ENCODE measurements around the gene CACNA1I. TPM values are rescaled to one million over a fixed set of nuclear protein-coding genes. Genes with fewer than 3 reads are reported as not detected.

CACNA1I gene
- total RNA-seq, 1 donor from 2014 or later, result 0.02 TPM

GRCh38 chr22:39684702-39685281 lies 114.2 kb downstream of the CACNA1I start:
- Mint-ChIP-seq H3K4me1 (ENCODE audit: low read depth) (peaks cover 2% of the 10 kb centered on the region), H3K27me3 (ENCODE audit: low read depth) (peaks cover 10% of the 10 kb centered on the region), H3K4me3 (ENCODE audit: unreplicated experiment) (no peak overlapping the region), H3K27ac (ENCODE audit: unreplicated experiment) (no peak overlapping the region), H3K36me3 (ENCODE audit: low read depth) (no peaks in the 10 kb centered on the region), H3K9me3 (ENCODE audit: low read depth) (no peaks in the 10 kb centered on the region)
- TF ChIP-seq, protein P1, sequence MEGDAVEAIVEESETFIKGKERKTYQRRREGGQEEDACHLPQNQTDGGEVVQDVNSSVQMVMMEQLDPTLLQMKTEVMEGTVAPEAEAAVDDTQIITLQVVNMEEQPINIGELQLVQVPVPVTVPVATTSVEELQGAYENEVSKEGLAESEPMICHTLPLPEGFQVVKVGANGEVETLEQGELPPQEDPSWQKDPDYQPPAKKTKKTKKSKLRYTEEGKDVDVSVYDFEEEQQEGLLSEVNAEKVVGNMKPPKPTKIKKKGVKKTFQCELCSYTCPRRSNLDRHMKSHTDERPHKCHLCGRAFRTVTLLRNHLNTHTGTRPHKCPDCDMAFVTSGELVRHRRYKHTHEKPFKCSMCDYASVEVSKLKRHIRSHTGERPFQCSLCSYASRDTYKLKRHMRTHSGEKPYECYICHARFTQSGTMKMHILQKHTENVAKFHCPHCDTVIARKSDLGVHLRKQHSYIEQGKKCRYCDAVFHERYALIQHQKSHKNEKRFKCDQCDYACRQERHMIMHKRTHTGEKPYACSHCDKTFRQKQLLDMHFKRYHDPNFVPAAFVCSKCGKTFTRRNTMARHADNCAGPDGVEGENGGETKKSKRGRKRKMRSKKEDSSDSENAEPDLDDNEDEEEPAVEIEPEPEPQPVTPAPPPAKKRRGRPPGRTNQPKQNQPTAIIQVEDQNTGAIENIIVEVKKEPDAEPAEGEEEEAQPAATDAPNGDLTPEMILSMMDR (IDR thresholded peaks at IDR 0.05), result no peak
- no peak for DNase-seq (ENCODE audit: low spot score)

DNA sequence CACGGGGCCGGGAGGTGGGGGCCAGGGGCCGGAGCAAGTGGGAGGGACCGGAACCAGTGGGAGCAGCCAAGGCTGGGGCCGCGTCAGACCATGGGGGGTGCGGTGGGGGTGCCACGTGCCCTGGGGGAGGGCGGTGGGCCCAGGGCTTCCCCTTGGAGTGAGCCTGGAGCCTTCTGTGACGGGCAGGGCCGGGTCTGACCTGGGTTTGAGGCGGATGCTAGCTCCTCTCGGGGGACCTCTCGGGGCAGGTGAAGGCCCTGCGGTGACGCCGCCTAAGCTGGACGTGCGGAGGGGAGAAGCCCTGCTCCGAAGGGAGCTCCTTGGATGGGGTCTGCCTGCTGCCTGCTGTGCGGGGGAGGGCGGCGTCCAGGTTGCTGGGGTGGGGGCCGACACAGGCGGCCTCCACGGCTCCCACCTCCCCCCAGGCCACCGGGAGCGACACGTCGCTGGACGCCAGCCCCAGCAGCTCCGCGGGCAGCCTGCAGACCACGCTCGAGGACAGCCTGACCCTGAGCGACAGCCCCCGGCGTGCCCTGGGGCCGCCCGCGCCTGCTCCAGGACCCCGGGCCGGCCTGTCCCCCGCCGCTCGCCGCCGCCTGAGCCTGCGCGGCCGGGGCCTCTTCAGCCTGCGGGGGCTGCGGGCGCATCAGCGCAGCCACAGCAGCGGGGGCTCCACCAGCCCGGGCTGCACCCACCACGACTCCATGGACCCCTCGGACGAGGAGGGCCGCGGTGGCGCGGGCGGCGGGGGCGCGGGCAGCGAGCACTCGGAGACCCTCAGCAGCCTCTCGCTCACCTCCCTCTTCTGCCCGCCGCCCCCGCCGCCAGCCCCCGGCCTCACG lies 115.0 kb downstream of the CACNA1I start:
- no peaks in the 10 kb centered on the region for H3K36me3 Mint-ChIP-seq (ENCODE audit: low read depth)

DNA sequence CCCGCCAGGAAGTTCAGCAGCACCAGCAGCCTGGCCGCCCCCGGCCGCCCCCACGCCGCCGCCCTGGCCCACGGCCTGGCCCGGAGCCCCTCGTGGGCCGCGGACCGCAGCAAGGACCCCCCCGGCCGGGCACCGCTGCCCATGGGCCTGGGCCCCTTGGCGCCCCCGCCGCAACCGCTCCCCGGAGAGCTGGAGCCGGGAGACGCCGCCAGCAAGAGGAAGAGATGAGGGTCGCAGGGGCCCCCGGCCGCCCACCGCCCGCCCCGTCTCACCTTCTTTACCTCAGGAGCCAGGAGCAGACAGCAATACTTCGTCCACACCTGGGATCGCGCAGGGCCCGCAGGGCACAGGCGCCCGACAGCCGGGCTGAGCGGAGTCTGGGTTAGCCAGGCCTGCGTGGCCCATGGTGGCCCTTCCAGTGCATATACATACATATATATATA lies 115.6 kb downstream of the CACNA1I start:
- Mint-ChIP-seq H3K9me3 (ENCODE audit: low read depth) (no peaks in the 10 kb centered on the region), H3K36me3 (ENCODE audit: low read depth) (no peaks in the 10 kb centered on the region), H3K4me1 (ENCODE audit: low read depth) (peaks cover 9% of the 10 kb centered on the region), H3K27me3 (ENCODE audit: low read depth) (peaks cover 21% of the 10 kb centered on the region), H3K4me3 (ENCODE audit: unreplicated experiment) (no peak overlapping the region), H3K27ac (ENCODE audit: unreplicated experiment) (no peak overlapping the region)
- no peak for DNase-seq (ENCODE audit: low spot score)
- TF ChIP-seq, protein P1 (IDR thresholded peaks at IDR 0.05), result no peak

More for the DNA sequence above, 115.0 kb downstream of the CACNA1I start:
- Mint-ChIP-seq H3K27me3 (ENCODE audit: low read depth) (peaks cover 15% of the 10 kb centered on the region), H3K4me1 (ENCODE audit: low read depth) (peaks cover 3% of the 10 kb centered on the region), H3K9me3 (ENCODE audit: low read depth) (no peaks in the 10 kb centered on the region), H3K27ac (ENCODE audit: unreplicated experiment) (no peak overlapping the region), H3K4me3 (ENCODE audit: unreplicated experiment) (no peak overlapping the region)
- TF ChIP-seq, protein P1 (IDR thresholded peaks at IDR 0.05), result no peak
- no peak for DNase-seq (ENCODE audit: low spot score)

DNA sequence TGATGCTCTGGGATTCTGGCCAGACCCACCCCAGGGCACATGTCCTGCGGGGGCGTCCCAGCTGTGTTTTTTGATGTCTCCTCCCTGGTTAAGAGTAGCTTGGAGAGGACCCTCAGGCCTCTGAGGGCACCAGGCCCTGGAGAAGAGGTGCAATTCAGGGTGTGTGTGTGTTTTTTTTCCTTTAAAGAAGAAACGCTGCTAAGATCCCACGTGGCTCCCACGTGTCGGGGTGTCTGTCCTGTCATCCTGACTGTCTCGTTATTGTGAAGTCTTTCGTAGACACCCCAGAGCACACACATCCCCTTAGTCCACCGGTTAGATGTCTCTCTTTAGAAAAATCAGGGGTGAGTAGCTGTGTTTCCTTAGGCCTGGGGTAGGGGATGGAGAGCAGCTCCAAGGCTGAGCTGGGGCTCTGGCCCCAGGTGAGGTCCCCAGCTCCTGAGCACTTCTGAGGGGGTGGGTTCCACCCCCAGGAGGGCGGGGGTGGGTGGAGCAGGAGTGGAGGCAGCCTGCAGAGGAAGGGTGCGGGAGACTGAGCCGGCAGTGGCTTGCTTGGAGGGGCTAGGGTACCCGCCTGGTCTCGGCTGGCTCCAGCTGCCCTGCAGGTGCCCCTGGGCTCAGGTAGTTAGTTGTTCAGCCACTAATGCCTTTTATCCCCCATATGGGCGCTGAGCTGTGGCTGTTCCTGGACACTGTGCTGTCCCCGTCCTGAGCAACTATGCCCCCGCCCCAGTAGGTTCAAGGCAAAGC lies 116.4 kb downstream of the CACNA1I start:
- TF ChIP-seq, protein P1 (IDR thresholded peaks at IDR 0.05), result no peak

DNA sequence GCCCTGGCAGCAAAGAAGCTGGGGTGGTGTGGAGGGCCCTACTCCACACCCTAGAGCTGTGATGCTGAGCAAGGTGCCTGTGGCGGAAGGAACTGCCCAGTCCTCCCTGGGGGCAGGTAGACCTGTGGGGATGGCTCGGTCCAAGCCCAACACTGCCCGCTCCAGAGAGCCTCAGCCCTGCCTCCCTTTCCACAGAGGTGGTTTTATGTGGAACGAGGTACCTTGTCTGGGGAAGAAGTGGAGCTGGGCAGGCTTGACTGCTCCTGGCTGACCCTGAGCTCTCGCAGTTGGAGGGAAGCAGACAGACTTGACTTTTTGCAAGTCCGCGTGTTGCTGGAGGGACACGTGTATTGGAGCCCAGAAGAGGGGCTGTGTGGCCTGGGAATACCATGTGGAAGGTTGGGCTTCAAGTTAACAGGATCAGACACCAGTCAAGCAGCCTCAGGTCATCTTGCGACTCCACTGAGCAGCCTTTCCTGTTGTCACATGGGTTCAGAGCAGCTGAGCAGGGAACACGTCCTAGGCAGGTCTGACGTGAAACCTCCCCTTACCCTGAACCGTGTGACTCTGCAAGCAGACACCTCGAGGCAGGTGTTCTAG lies 117.7 kb downstream of the CACNA1I start:
- peaks cover 36% of the 10 kb centered on the region for H3K27me3 Mint-ChIP-seq (ENCODE audit: low read depth)

More for the DNA sequence above, 116.4 kb downstream of the CACNA1I start:
- Mint-ChIP-seq H3K27ac (ENCODE audit: unreplicated experiment) (no peak overlapping the region), H3K27me3 (ENCODE audit: low read depth) (peaks cover 26% of the 10 kb centered on the region), H3K9me3 (ENCODE audit: low read depth) (no peaks in the 10 kb centered on the region), H3K4me3 (ENCODE audit: unreplicated experiment) (no peak overlapping the region), H3K4me1 (ENCODE audit: low read depth) (peaks cover 9% of the 10 kb centered on the region), H3K36me3 (ENCODE audit: low read depth) (no peaks in the 10 kb centered on the region)
- DNase-seq (ENCODE audit: low spot score), result no peak

More for the DNA sequence above, 117.7 kb downstream of the CACNA1I start:
- Mint-ChIP-seq H3K4me3 (ENCODE audit: unreplicated experiment) (no peak overlapping the region), H3K4me1 (ENCODE audit: low read depth) (peaks cover 9% of the 10 kb centered on the region), H3K36me3 (ENCODE audit: low read depth) (no peaks in the 10 kb centered on the region), H3K27ac (ENCODE audit: unreplicated experiment) (no peak overlapping the region), H3K9me3 (ENCODE audit: low read depth) (no peaks in the 10 kb centered on the region)
- no peak for DNase-seq (ENCODE audit: low spot score)
- TF ChIP-seq, protein P1 (IDR thresholded peaks at IDR 0.05), result no peak
